IPS-15b (cell line): ENCODE data around the gene CDH13.

ENCODE experiments used
- H3K27me3 ChIP-seq: one replicate; pipeline ENCODE4 v1.6.1; 2013; ENCODE audit warnings: low read length; ENCODE audit not compliant: control insufficient read depth, insufficient read depth
- H3K36me3 ChIP-seq: one replicate; pipeline ENCODE4 v1.6.1; 2013; ENCODE audit warnings: low read length; ENCODE audit not compliant: control insufficient read depth, insufficient read depth
- H3K4me1 ChIP-seq: one replicate; pipeline ENCODE4 v1.6.1; 2013; ENCODE audit warnings: mild to moderate bottlenecking, low read length; ENCODE audit not compliant: control insufficient read depth, insufficient read depth
- H3K4me3 ChIP-seq: one replicate; pipeline ENCODE4 v1.5.1; 2013; ENCODE audit warnings: low read depth, low read length
- H3K9ac ChIP-seq: one replicate; pipeline ENCODE4 v1.6.1; 2013; ENCODE audit warnings: low read depth, mild to moderate bottlenecking, low read length
- H3K9me3 ChIP-seq: one replicate; pipeline ENCODE4 v1.6.1; 2013; ENCODE audit warnings: mild to moderate bottlenecking, low read length; ENCODE audit not compliant: control insufficient read depth, insufficient read depth

Gene CDH13

GRCh38 chr16:82864332-82865040, 237.7 kb downstream of the CDH13 start:
- Histone ChIP-seq H3K4me1 (no peaks in the 10 kb centered on the region), H3K4me3 (no peak overlapping the region), H3K36me3 (no peaks in the 10 kb centered on the region), H3K27me3 (no peaks in the 10 kb centered on the region), H3K9me3 (peaks cover 7% of the 10 kb centered on the region), H3K9ac (no peak overlapping the region)

GRCh38 chr16:82865412-82865811, 238.6 kb downstream of the CDH13 start:
- Histone ChIP-seq H3K4me3 (no peak overlapping the region), H3K4me1 (no peaks in the 10 kb centered on the region), H3K27me3 (no peaks in the 10 kb centered on the region), H3K9me3 (peaks cover 7% of the 10 kb centered on the region), H3K9ac (no peak overlapping the region), H3K36me3 (no peaks in the 10 kb centered on the region)

GRCh38 chr16:82867485-82867884, 240.7 kb downstream of the CDH13 start:
- Histone ChIP-seq H3K4me1 (no peaks in the 10 kb centered on the region), H3K9ac (no peak overlapping the region), H3K27me3 (no peaks in the 10 kb centered on the region), H3K9me3 (peaks cover 7% of the 10 kb centered on the region), H3K4me3 (no peak overlapping the region), H3K36me3 (no peaks in the 10 kb centered on the region)

- no peaks in the 10 kb centered on the region for H3K36me3 ChIP-seq
- H3K4me3 ChIP-seq: no peak overlapping the region
- H3K9me3 ChIP-seq: no peaks in the 10 kb centered on the region
- peaks cover 6% of the 10 kb centered on the region for H3K4me1 ChIP-seq
- H3K27me3 ChIP-seq: no peaks in the 10 kb centered on the region
- H3K9ac ChIP-seq: no peak overlapping the region
These were observed 247.5 kb downstream of the CDH13 start for GRCh38 chr16:82874271-82874670.

- Histone ChIP-seq H3K9me3 (no peaks in the 10 kb centered on the region), H3K9ac (no peak overlapping the region), H3K36me3 (no peaks in the 10 kb centered on the region), H3K27me3 (no peaks in the 10 kb centered on the region), H3K4me1 (peaks cover 6% of the 10 kb centered on the region), H3K4me3 (no peak overlapping the region)
These were observed 247.9 kb downstream of the CDH13 start for GRCh38 chr16:82874672-82875071.

GRCh38 chr16:82876951-82877350, 250.2 kb downstream of the CDH13 start:
- H3K36me3 ChIP-seq: no peaks in the 10 kb centered on the region
- H3K9me3 ChIP-seq: no peaks in the 10 kb centered on the region
- no peak overlapping the region for H3K4me3 ChIP-seq
- H3K4me1 ChIP-seq: peaks cover 6% of the 10 kb centered on the region
- no peaks in the 10 kb centered on the region for H3K27me3 ChIP-seq
- H3K9ac ChIP-seq: no peak overlapping the region

GRCh38 chr16:82878466-82878865, 251.7 kb downstream of the CDH13 start:
- no peaks in the 10 kb centered on the region for H3K36me3 ChIP-seq
- peaks cover 6% of the 10 kb centered on the region for H3K4me1 ChIP-seq
- no peak overlapping the region for H3K9ac ChIP-seq
- no peaks in the 10 kb centered on the region for H3K27me3 ChIP-seq
- no peak overlapping the region for H3K4me3 ChIP-seq
- no peaks in the 10 kb centered on the region for H3K9me3 ChIP-seq

- H3K4me1 ChIP-seq: no peaks in the 10 kb centered on the region
- H3K9me3 ChIP-seq: no peaks in the 10 kb centered on the region
These were observed 253.6 kb downstream of the CDH13 start for GRCh38 chr16:82880346-82880745.

GRCh38 chr16:82881516-82881915, 254.7 kb downstream of the CDH13 start:
- Histone ChIP-seq H3K9ac (no peak overlapping the region), H3K4me1 (no peaks in the 10 kb centered on the region), H3K4me3 (no peak overlapping the region), H3K36me3 (no peaks in the 10 kb centered on the region), H3K27me3 (no peaks in the 10 kb centered on the region), H3K9me3 (no peaks in the 10 kb centered on the region)

More at GRCh38 chr16:82880346-82880745, 253.6 kb downstream of the CDH13 start:
- Histone ChIP-seq H3K4me3 (no peak overlapping the region), H3K27me3 (no peaks in the 10 kb centered on the region), H3K36me3 (no peaks in the 10 kb centered on the region), H3K9ac (no peak overlapping the region)

- no peaks in the 10 kb centered on the region for H3K27me3 ChIP-seq
- no peaks in the 10 kb centered on the region for H3K9me3 ChIP-seq
- no peaks in the 10 kb centered on the region for H3K36me3 ChIP-seq
- H3K9ac ChIP-seq: no peak overlapping the region
- H3K4me3 ChIP-seq: no peak overlapping the region
- H3K4me1 ChIP-seq: no peaks in the 10 kb centered on the region
These were observed 255.5 kb downstream of the CDH13 start for GRCh38 chr16:82882226-82882625.

- no peaks in the 10 kb centered on the region for H3K9me3 ChIP-seq
These were observed 256.4 kb downstream of the CDH13 start for GRCh38 chr16:82882982-82883835.

More at GRCh38 chr16:82882982-82883835, 256.4 kb downstream of the CDH13 start:
- Histone ChIP-seq H3K4me1 (no peaks in the 10 kb centered on the region), H3K9ac (no peak overlapping the region), H3K4me3 (no peak overlapping the region), H3K36me3 (no peaks in the 10 kb centered on the region), H3K27me3 (no peaks in the 10 kb centered on the region)
